ENCODE results near the gene CDK5RAP3. TPM values are rescaled to one million over a fixed set of nuclear protein-coding genes. Genes with fewer than 3 reads are reported as not detected.

Gene CDK5RAP3
- total RNA-seq, 1 experiment from 2014 or later: 255 TPM

- no peak for TF ChIP-seq CEBPB (IDR thresholded peaks at IDR 0.05; ENCODE audit: low read depth)
- no peak for TF ChIP-seq EZH2 (IDR thresholded peaks at IDR 0.05)
- TF ChIP-seq CBX3 (IDR thresholded peaks at IDR 0.05; ENCODE audit: low read depth): peak; percentile 71; the same call in 1 of the 2 replicates
- peak; percentile 96 for TF ChIP-seq POLR2AphosphoS5 (IDR thresholded peaks at IDR 0.05; ENCODE audit: low read depth, low read length)
- TF ChIP-seq TCF7L2 (IDR thresholded peaks at IDR 0.05; ENCODE audit: borderline replicate concordance, extremely low read depth, insufficient read depth, insufficient read length): no peak
- TF ChIP-seq EGR1 (IDR thresholded peaks at IDR 0.05; ENCODE audit: low read depth): no peak
- TF ChIP-seq JUND (IDR thresholded peaks at IDR 0.05): no peak
- TF ChIP-seq SRF (IDR thresholded peaks at IDR 0.05; ENCODE audit: low read depth): no peak
- no peak for TF ChIP-seq ZNF274 (IDR thresholded peaks at IDR 0.05; ENCODE audit: low read depth, low read length)
Measured at GRCh38 chr17:47970725-47971499, at the start of gene CDK5RAP3 (continued).

- Histone ChIP-seq H3K9ac (ENCODE audit: low read length) (no peak overlapping the region), H3K9me2 (ENCODE audit: insufficient read depth) (no peaks in the 10 kb centered on the region), H3K79me2 (ENCODE audit: insufficient read depth, low read length) (no peaks in the 10 kb centered on the region), H3K27me3 (ENCODE audit: insufficient read depth, low read length) (no peaks in the 10 kb centered on the region), H3K4me3 (replicated peaks in 1 of 2; ENCODE audit: low read depth in 1 of 2, low read length in 2 of 2) (no peak overlapping the region), H3K27ac (ENCODE audit: low read depth, low read length) (no peak overlapping the region), H3K4me1 (ENCODE audit: control insufficient read depth in 1 of 2, insufficient read depth in 2 of 2, low read length in 2 of 2) (no peaks in the 10 kb centered on the region), H3K4me2 (ENCODE audit: low read length) (no peak overlapping the region), H4K20me1 (ENCODE audit: insufficient read depth) (no peaks in the 10 kb centered on the region), H3K36me3 (ENCODE audit: control insufficient read depth in 1 of 2, insufficient read depth in 2 of 2, low read length in 2 of 2) (peaks cover 5 to 10% of the 10 kb centered on the region in 2 experiments; a peak in 2 of 4 replicates), H2AFZ (ENCODE audit: low read depth, low read length, poor library complexity, severe bottlenecking) (no peak overlapping the region), H3K9me3 (ENCODE audit: control insufficient read depth in 1 of 2, insufficient read depth in 1 of 2, low read depth in 1 of 2, low read length in 2 of 2) (no peaks in the 10 kb centered on the region)
- ATAC-seq (no peak), DNase-seq (ENCODE audit: low read depth, low spot score) (no peak)
- ChIA-PET POLR2A (no interaction called here), RAD21 (ENCODE audit: low non-redundant PET in 1 of 2, low total read pairs in 2 of 2, uncharacterized antibody in 2 of 2, unreplicated experiment in 2 of 2) (no interaction called here), CTCF (interaction anchor here (1.3 kb wide), 1 partner anchor 22 kb away, joined by 3 read pairs; no protein-coding TSS in a partner anchor)
- no TSS peak for BruUV-seq (replicated peaks)
- TF ChIP-seq YY1 (IDR thresholded peaks at IDR 0.05; ENCODE audit: extremely low read depth, insufficient replicate concordance, low read depth, low read length) (no peak), SIN3A (IDR thresholded peaks at IDR 0.05; ENCODE audit: low read depth) (no peak), RAD21 (IDR thresholded peaks at IDR 0.05; ENCODE audit: low read depth) (no peak), TCF7L2 (IDR thresholded peaks at IDR 0.05; ENCODE audit: borderline replicate concordance, extremely low read depth, insufficient read depth, insufficient read length) (no peak), ZBTB33 (IDR thresholded peaks at IDR 0.05; ENCODE audit: extremely low read depth, insufficient replicate concordance, low read length) (no peak), SP1 (IDR thresholded peaks at IDR 0.05; ENCODE audit: low read depth) (no peak), FOSL1 (IDR thresholded peaks at IDR 0.05; ENCODE audit: low read depth) (no peak), REST (IDR thresholded peaks at IDR 0.05; ENCODE audit: low read depth) (no peak)
- TF ChIP-seq, protein P1, sequence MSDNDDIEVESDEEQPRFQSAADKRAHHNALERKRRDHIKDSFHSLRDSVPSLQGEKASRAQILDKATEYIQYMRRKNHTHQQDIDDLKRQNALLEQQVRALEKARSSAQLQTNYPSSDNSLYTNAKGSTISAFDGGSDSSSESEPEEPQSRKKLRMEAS (IDR thresholded peaks at IDR 0.05): no peak
- intact Hi-C loops (cut with micrococcal nuclease): no loop called here
Measured at GRCh38 chr17:47924785-47925677, 45.9 kb upstream of the CDK5RAP3 start.

All from HCT116 (cell line).